ENCODE results near the gene UBE2I.

UBE2I gene

GRCh38 chr16:1272453-1273198 is 36.8 kb upstream of the UBE2I start:
- DNase-seq (ENCODE audit: low spot score), result no peak
- no peak for TF ChIP-seq CTCF (IDR thresholded peaks at IDR 0.05; ENCODE audit: extremely low read depth, missing control alignments)

GRCh38 chr16:1273816-1274215 is 35.6 kb upstream of the UBE2I start:
- DNase-seq (ENCODE audit: low spot score), result no peak
- TF ChIP-seq CTCF (IDR thresholded peaks at IDR 0.05; ENCODE audit: extremely low read depth, missing control alignments), result no peak

- TF ChIP-seq CTCF (IDR thresholded peaks at IDR 0.05; ENCODE audit: extremely low read depth, missing control alignments), result no peak
- no peak for DNase-seq (ENCODE audit: low spot score)
Observed at GRCh38 chr16:1274767-1275166, 34.7 kb upstream of the UBE2I start.

GRCh38 chr16:1275791-1276579 is 33.5 kb upstream of the UBE2I start:
- DNase-seq (ENCODE audit: low spot score), result no peak
- TF ChIP-seq CTCF (IDR thresholded peaks at IDR 0.05; ENCODE audit: extremely low read depth, missing control alignments), result no peak

- no peak for TF ChIP-seq CTCF (IDR thresholded peaks at IDR 0.05; ENCODE audit: extremely low read depth, missing control alignments)
- DNase-seq (ENCODE audit: low spot score), result no peak
Observed at GRCh38 chr16:1276580-1276878, 32.9 kb upstream of the UBE2I start.

GRCh38 chr16:1277151-1277598 is 32.3 kb upstream of the UBE2I start:
- no peak for DNase-seq (ENCODE audit: low spot score)
- no peak for TF ChIP-seq CTCF (IDR thresholded peaks at IDR 0.05; ENCODE audit: extremely low read depth, missing control alignments)

GRCh38 chr16:1277617-1278282 is 31.7 kb upstream of the UBE2I start:
- no peak for DNase-seq (ENCODE audit: low spot score)
- TF ChIP-seq CTCF (IDR thresholded peaks at IDR 0.05; ENCODE audit: extremely low read depth, missing control alignments), result no peak

Data from GM20000 (cell line).